B cell (primary cell): Measurements from ENCODE around the gene PLA2G2E. TPM values are rescaled to one million over a fixed set of nuclear protein-coding genes. Genes with fewer than 3 reads are reported as not detected.
A peak's percentile ranks its signal among the peaks of the same experiment; 100 is the strongest.
"Not testable (repeated sequence)": the region's sequence is repeated elsewhere in the genome, so short reads cannot be mapped to it uniquely, and the experiment has no call there.

Experiments used
- ATAC-seq: fragments of 200-7000 bp; cut with Tn5 transposase; one replicate; pipeline ENCODE4 v1.10.0; 2021; ENCODE audit warnings: low read depth, mild to moderate bottlenecking, moderate number of reproducible peaks, moderate library complexity
- CTCF ChIA-PET: fragments of 350-600 bp; sonication (Branson Sonifier 250); formaldehyde crosslinking; loops from one replicate; lab custom pipeline; 2021; ENCODE audit warnings: antibody characterized with exemption, inconsistent platforms; lab: Charles Lee
- POLR2A ChIA-PET: fragments of 350-600 bp; sonication (Branson Sonifier 250); formaldehyde crosslinking; loops from one replicate; lab custom pipeline; 2021; ENCODE audit warnings: antibody characterized with exemption; lab: Charles Lee
- DNase-seq: peaks from one replicate; pipeline ENCODE4 v3.0.0; 2013
- H2AFZ ChIP-seq: 2 replicates; pipeline ENCODE4 v1.6.1; 2012; ENCODE audit warnings: mild to moderate bottlenecking, low read depth, low read length; ENCODE audit not compliant: insufficient read depth, poor library complexity, severe bottlenecking
- H3K27ac ChIP-seq, 2 donors: 1 replicate in 1 of 2; 2 replicates in 1 of 2; pipeline ENCODE4 v1.5.1; 2012 to 2013; ENCODE audit warnings: low read length in 2 of 2, mild to moderate bottlenecking in 2 of 2, moderate library complexity in 1 of 2
- H3K27me3 ChIP-seq, 4 experiments: fragments of 200-600 bp in 1 of 4; sonication (generic) in 1 of 4; replicated peaks in 1 of 4; 1 replicate in 2 of 4; 2 replicates in 2 of 4; pipeline versions ENCODE4 v1.6.1 to v1.7.0; 2013 to 2016; ENCODE audit warnings: low read length in 3 of 4, mild to moderate bottlenecking in 2 of 4, mixed read lengths in 1 of 4, moderate library complexity in 1 of 4; ENCODE audit not compliant: insufficient read depth in 4 of 4, control insufficient read depth in 3 of 4; ENCODE audit errors: control extremely low read depth in 1 of 4
- H3K36me3 ChIP-seq, 2 experiments: replicated peaks in 1 of 2; 1 replicate in 1 of 2; 2 replicates in 1 of 2; pipeline versions ENCODE4 v1.6.1 to v1.7.1; 2013; ENCODE audit warnings: low read length in 1 of 2; ENCODE audit not compliant: insufficient read depth in 2 of 2, control insufficient read depth in 1 of 2; ENCODE audit errors: control extremely low read depth in 1 of 2, extremely low read depth in 1 of 2
- H3K4me1 ChIP-seq, 2 donors: fragments of 200-600 bp in 1 of 2; sonication (generic) in 1 of 2; 1 replicate in 1 of 2; 2 replicates in 1 of 2; pipeline versions ENCODE4 v1.5.1 to v1.6.1; 2013 to 2017; ENCODE audit warnings: low read length in 2 of 2; ENCODE audit not compliant: control insufficient read depth in 2 of 2, insufficient read depth in 2 of 2
- H3K4me2 ChIP-seq: replicated peaks from 2 replicates; pipeline ENCODE3; 2012; ENCODE audit warnings: mild to moderate bottlenecking, low read depth, low read length; ENCODE audit not compliant: poor library complexity, severe bottlenecking
- H3K4me3 ChIP-seq, 5 experiments: fragments of 200-600 bp in 1 of 5; sonication (generic) in 1 of 5; 1 replicate in 3 of 5; 2 replicates in 2 of 5; pipeline versions ENCODE4 v1.5.1 to v1.7.0; 2011 to 2016; ENCODE audit warnings: low read length in 4 of 5, mild to moderate bottlenecking in 4 of 5, low read depth in 2 of 5, control low read depth in 1 of 5, moderate library complexity in 1 of 5; ENCODE audit not compliant: insufficient read depth in 1 of 5; ENCODE audit errors: control extremely low read depth in 1 of 5, extremely low read depth in 1 of 5
- H3K79me2 ChIP-seq: fragments of 200-600 bp; sonication (generic); one replicate; pipeline ENCODE4 v1.6.0; 2016; ENCODE audit warnings: low read length; ENCODE audit not compliant: control insufficient read depth, insufficient read depth
- H3K9ac ChIP-seq: fragments of 200-600 bp; sonication (generic); 2 replicates; pipeline ENCODE4 v1.6.1; 2017; ENCODE audit warnings: mild to moderate bottlenecking, low read length, moderate library complexity
- H3K9me3 ChIP-seq, 3 donors: one replicate each; pipeline versions ENCODE4 v1.6.1 to v1.7.1; 2013; ENCODE audit warnings: low read length in 2 of 3; ENCODE audit not compliant: control insufficient read depth in 2 of 3, insufficient read depth in 1 of 3; ENCODE audit errors: control extremely low read depth in 1 of 3
- H4K20me1 ChIP-seq: 2 replicates; pipeline ENCODE4 v1.6.0; 2012; ENCODE audit warnings: mild to moderate bottlenecking, low read length; ENCODE audit not compliant: insufficient read depth, control insufficient read depth, poor library complexity, severe bottlenecking
- H3K27ac Mint-ChIP-seq: one replicate; pipeline ENCODE4 v1.8.0; 2021; ENCODE audit warnings: mixed read lengths
- H3K27me3 Mint-ChIP-seq: one replicate; pipeline ENCODE4 v1.8.0; 2021; ENCODE audit warnings: mixed read lengths
- H3K4me1 Mint-ChIP-seq: one replicate; pipeline ENCODE4 v1.8.0; 2021; ENCODE audit warnings: mixed read lengths
- H3K4me3 Mint-ChIP-seq: one replicate; pipeline ENCODE4 v1.8.0; 2021; ENCODE audit warnings: mixed read lengths
- H3K9me3 Mint-ChIP-seq: one replicate; pipeline ENCODE4 v1.8.0; 2022; ENCODE audit warnings: mixed read lengths; ENCODE audit not compliant: insufficient read depth
- CTCF ChIP-seq: fragments of 200-600 bp; IDR thresholded peaks from one replicate; pipeline ENCODE4 v1.8.0; 2022; ENCODE audit warnings: antibody characterized with exemption, mild to moderate bottlenecking
- EZH2 ChIP-seq: IDR thresholded peaks from 2 replicates; pipeline ENCODE4 v1.6.1; 2012; ENCODE audit warnings: borderline replicate concordance, low read depth, mild to moderate bottlenecking, moderate library complexity, low read length; ENCODE audit not compliant: insufficient read depth, poor library complexity, severe bottlenecking
- WGBS: methylation state at CpG from one replicate; pipeline ENCODE4 v1.1.5; 2013; ENCODE audit warnings: missing lambda C conversion rate; ENCODE audit not compliant: insufficient coverage; 5-methylcytosine and 5-hydroxymethylcytosine counted together
- intact Hi-C: fragments of 100-400 bp; cut with micrococcal nuclease; formaldehyde crosslinking; loops from one replicate; pipeline ENCODE4 v1.10.0; 2022
- polyA plus RNA-seq: library from polyadenylated mRNA; depleted of rRNA; stranded (reverse); fragments of >200 nt; gene quantifications from 2 replicates; pipeline ENCODE4 v1.2.3, GENCODE V29; 2012
- total RNA-seq, 2 donors: library from RNA; stranded (reverse); fragments of 120-200 nt in 1 of 2; gene quantifications; 1 replicate in 1 of 2; 2 replicates in 1 of 2; pipeline versions ENCODE4 v1.2.3 to v1.2.4, GENCODE V29; 2013 to 2022

The PLA2G2E gene
- total and polyA plus RNA-seq, 2 donors (not counting 1 experiment from before 2014, with no cell fraction given): not detected

- Histone ChIP-seq H3K27ac (peak within 1 kb of the TSS; percentile 62 to 80), H3K4me2 (peak within 1 kb of the TSS; percentile 94), H4K20me1 (peaks cover 16% of the 10 kb centered on the region), H3K9me3 (peaks cover 0 to 5% (median 0%) of the 10 kb centered on the region in 3 donors), H3K79me2 (peaks cover 39% of the 10 kb centered on the region), H3K27me3 (peaks cover 0 to 10% (median 4%) of the 10 kb centered on the region in 4 experiments), H3K36me3 (no peaks in the 10 kb centered on the region), H3K4me1 (peaks cover 12 to 14% of the 10 kb centered on the region in 2 donors), H3K4me3 (peak within 1 kb of the TSS; percentile 68 to 84 (median 81)), H3K9ac (peak within 1 kb of the TSS; percentile 78), H2AFZ (peak within 1 kb of the TSS; percentile 91)
- ATAC-seq: peak; percentile 96
- peak; percentile 98 for DNase-seq
- ChIA-PET POLR2A (interaction anchor here (0.7 to 1.0 kb wide), 2 partner anchors 625 to 751 kb away, joined by 3 read pairs; partner anchors contain the start of gene MUL1), CTCF (interaction anchor here (0.5 to 1.7 kb wide), 6 partner anchors 9 to 313 kb away, joined by 3 to 6 read pairs (median 4); no protein-coding TSS in a partner anchor)
- H3K9me3 Mint-ChIP-seq: no peaks in the 10 kb centered on the region
- peak within 1 kb of the TSS; percentile 83 for H3K4me3 Mint-ChIP-seq
- under 1% methylated on average over 97 of the region's 97 CpGs for WGBS
- peak within 1 kb of the TSS; percentile 68 for H3K27ac Mint-ChIP-seq
- H3K4me1 Mint-ChIP-seq: peaks cover 27% of the 10 kb centered on the region
- no peak for TF ChIP-seq EZH2
- TF ChIP-seq CTCF: peak; percentile 81
- peaks cover 3% of the 10 kb centered on the region for H3K27me3 Mint-ChIP-seq
- intact Hi-C loops: loop anchor here (1.0 to 10.0 kb wide), 5 partner anchors 84 to 1295 kb away; partner anchors contain the start of genes DDOST, EIF4G3, HP1BP3 and MUL1
Observed at GRCh38 chr1:19882111-19883071, 41.0 kb downstream of the PLA2G2E start, which contains the start of gene OTUD3. TSS of gene OTUD3 (plus strand) at chr1:19882395. CDS start at chr1:19882514, 119 bp downstream.

GRCh38 chr1:19880841-19881240 is 42.6 kb downstream of the PLA2G2E start:
- H3K9me3 ChIP-seq, H3K9me3 Mint-ChIP-seq, H3K27me3 ChIP-seq, H3K4me2 ChIP-seq, DNase-seq, H3K27ac ChIP-seq, H2AFZ ChIP-seq, H3K27ac Mint-ChIP-seq, H3K9ac ChIP-seq, H3K4me3 ChIP-seq, ATAC-seq, POLR2A ChIA-PET, H3K36me3 ChIP-seq, H3K4me3 Mint-ChIP-seq: not testable (repeated sequence)
- CTCF ChIA-PET: interaction anchor here (1.2 to 1.7 kb wide), 3 partner anchors 12 to 315 kb away, joined by 4 to 6 read pairs (median 5); no protein-coding TSS in a partner anchor
- intact Hi-C loops: loop anchor here (5.0 to 10.0 kb wide), 2 partner anchors 904 to 1296 kb away; partner anchors contain the start of genes EIF4G3 and HP1BP3
- Mint-ChIP-seq H3K4me1 (peaks cover 27% of the 10 kb centered on the region), H3K27me3 (peaks cover 11% of the 10 kb centered on the region)
- Histone ChIP-seq H3K79me2 (peaks cover 35% of the 10 kb centered on the region), H4K20me1 (peaks cover 16% of the 10 kb centered on the region), H3K4me1 (peaks cover 12 to 14% of the 10 kb centered on the region in 2 donors)
- no CpG with 5 or more reads among the region's 5 CpGs for WGBS
